ENCODE results near the gene TPSG1.

DNA sequence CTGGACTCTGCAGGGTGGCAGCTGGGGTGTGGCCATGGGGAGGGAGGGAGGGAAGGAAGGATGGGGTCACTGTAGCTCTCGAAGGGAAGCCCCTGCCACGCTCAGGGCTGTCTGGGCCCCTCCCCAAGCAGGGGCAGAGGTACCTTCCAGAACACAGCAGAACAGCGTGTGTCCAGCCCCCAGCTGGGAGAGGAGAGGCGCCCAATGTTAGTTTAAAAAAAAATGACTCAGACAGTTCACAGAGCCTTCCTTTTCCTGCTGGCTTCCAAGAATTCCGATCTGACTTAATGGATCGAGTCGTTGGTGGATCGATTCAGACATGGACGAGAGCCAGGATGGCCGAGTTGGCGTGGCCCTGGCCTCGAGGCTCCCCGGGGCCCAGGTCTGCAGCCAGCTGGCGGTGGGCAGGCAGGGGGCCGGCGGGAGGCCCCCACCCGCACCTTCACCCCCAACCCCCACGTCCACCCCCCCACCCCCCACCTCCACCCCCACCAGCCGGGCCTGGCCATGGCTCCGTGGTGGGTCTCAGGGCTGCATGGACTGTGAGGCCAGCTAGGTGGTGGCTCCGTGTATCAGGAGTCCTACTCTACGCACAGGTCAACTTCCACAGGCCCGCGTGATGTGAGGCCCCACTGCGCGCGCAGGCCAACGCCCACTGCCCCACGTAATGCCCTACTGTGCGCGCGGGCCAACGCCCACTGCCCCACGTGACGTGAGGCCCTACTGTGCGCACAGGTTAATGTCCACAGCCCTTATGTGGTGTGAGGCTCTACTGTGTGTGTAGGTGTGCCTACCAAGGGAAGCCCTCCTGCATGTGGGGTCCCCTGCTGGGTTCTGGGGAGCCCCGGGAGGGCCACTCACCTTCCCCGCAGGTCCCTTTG lies 50.4 kb downstream of the TPSG1 start:
- TF ChIP-seq EZH2phosphoT487 (IDR thresholded peaks at IDR 0.05; ENCODE audit: insufficient read depth, low read depth) (no peak), EZH2 (IDR thresholded peaks at IDR 0.05; ENCODE audit: insufficient read depth, poor library complexity, severe bottlenecking) (no peak)

Measured in GM23248 (cell line).